22Rv1 (cell line): Measurements from ENCODE around the gene SCRN3.

Experiments
- ZFX ChIP-seq: fragments of 450-650 bp; IDR thresholded peaks from 2 replicates; pipeline ENCODE4 v1.6.1; 2017; ENCODE audit warnings: antibody characterized with exemption, borderline replicate concordance
- TF ChIP-seq, protein P1 (sequence below): fragments of 450-650 bp; IDR thresholded peaks from 2 replicates; pipeline ENCODE4 v1.5.1; 2017; ENCODE audit warnings: mild to moderate bottlenecking

DNA sequence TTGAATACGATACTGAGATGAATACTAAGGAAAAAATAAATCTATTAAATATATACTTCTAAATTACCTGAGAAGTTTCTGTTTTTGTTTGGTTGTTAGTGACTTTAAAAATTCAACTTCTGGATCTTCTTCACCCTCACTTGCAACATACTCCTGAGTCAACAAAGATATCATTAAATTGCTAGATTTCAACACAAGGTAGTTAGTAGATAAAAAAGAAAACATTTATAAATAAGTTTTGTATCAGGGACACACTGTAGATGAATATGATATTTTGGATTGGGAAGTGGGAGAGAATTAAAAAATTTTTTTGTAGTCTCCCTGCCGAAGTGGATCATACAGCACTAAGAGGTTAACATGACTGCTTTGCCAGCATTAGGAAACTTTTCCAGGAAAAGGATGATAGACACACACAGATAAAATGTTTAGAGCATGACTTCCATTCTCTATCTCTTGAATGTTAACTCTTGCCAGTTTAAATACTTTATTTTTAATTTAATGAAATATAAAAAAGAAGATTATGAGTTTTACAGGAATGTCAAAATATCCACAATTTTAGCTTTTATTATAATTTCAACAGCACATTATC lies 44.8 kb upstream of the SCRN3 start:
- TF ChIP-seq, protein P1, sequence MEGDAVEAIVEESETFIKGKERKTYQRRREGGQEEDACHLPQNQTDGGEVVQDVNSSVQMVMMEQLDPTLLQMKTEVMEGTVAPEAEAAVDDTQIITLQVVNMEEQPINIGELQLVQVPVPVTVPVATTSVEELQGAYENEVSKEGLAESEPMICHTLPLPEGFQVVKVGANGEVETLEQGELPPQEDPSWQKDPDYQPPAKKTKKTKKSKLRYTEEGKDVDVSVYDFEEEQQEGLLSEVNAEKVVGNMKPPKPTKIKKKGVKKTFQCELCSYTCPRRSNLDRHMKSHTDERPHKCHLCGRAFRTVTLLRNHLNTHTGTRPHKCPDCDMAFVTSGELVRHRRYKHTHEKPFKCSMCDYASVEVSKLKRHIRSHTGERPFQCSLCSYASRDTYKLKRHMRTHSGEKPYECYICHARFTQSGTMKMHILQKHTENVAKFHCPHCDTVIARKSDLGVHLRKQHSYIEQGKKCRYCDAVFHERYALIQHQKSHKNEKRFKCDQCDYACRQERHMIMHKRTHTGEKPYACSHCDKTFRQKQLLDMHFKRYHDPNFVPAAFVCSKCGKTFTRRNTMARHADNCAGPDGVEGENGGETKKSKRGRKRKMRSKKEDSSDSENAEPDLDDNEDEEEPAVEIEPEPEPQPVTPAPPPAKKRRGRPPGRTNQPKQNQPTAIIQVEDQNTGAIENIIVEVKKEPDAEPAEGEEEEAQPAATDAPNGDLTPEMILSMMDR = no peak
- no peak for TF ChIP-seq ZFX
